KMS-11 (cell line): Measurements from ENCODE around the gene MMADHC.

Experiments
- H2AFZ ChIP-seq: fragments of 200-600 bp; sonication (generic); 2 replicates; pipeline ENCODE4 v1.6.1; 2016; ENCODE audit warnings: antibody characterized with exemption, mixed run types, low read depth
- H3K27ac ChIP-seq: fragments of 200-600 bp; sonication (generic); 2 replicates; pipeline ENCODE4 v1.6.1; 2016; ENCODE audit warnings: mild to moderate bottlenecking, mixed run types
- H3K27me3 ChIP-seq: fragments of 200-600 bp; sonication (generic); 2 replicates; pipeline ENCODE4 v1.6.1; 2017; ENCODE audit warnings: mild to moderate bottlenecking, low read depth, mixed run types, moderate library complexity; ENCODE audit not compliant: insufficient read depth
- H3K36me3 ChIP-seq: fragments of 200-600 bp; sonication (generic); 2 replicates; pipeline ENCODE4 v1.6.1; 2017; ENCODE audit warnings: mild to moderate bottlenecking, mixed run types; ENCODE audit not compliant: insufficient read depth
- H3K4me1 ChIP-seq: fragments of 200-600 bp; sonication (generic); 2 replicates; pipeline ENCODE4 v1.6.1; 2016; ENCODE audit warnings: mild to moderate bottlenecking, low read depth, mixed run types; ENCODE audit not compliant: poor library complexity, severe bottlenecking
- H3K4me2 ChIP-seq: fragments of 200-600 bp; sonication (generic); 2 replicates; pipeline ENCODE4 v1.7.0; 2016; ENCODE audit warnings: mild to moderate bottlenecking, mixed run types
- H3K4me3 ChIP-seq: fragments of 200-600 bp; sonication (generic); IDR thresholded peaks from 2 replicates; pipeline ENCODE4 v1.6.1; 2017; ENCODE audit warnings: low read depth, low read length, mixed read lengths; ENCODE audit not compliant: insufficient read depth
- H3K79me2 ChIP-seq: fragments of 200-600 bp; sonication (generic); 2 replicates; pipeline ENCODE4 v1.6.1; 2016; ENCODE audit warnings: low read depth, mixed run types; ENCODE audit not compliant: insufficient read depth
- H3K9ac ChIP-seq: fragments of 200-600 bp; sonication (generic); 2 replicates; pipeline ENCODE4 v1.6.1; 2016; ENCODE audit warnings: mild to moderate bottlenecking, mixed run types
- H4K20me1 ChIP-seq: fragments of 200-600 bp; sonication (generic); 2 replicates; pipeline ENCODE4 v1.6.1; 2016; ENCODE audit warnings: mild to moderate bottlenecking, mixed run types; ENCODE audit not compliant: insufficient read depth
- TF ChIP-seq, protein P1 (sequence below): fragments of 200-600 bp; sonication (generic); conservative IDR thresholded peaks from 2 replicates; pipeline ENCODE4 v1.6.1; 2017; ENCODE audit warnings: low read depth, mild to moderate bottlenecking, antibody characterized with exemption, low read length, moderate library complexity, mixed read lengths

Gene MMADHC

DNA sequence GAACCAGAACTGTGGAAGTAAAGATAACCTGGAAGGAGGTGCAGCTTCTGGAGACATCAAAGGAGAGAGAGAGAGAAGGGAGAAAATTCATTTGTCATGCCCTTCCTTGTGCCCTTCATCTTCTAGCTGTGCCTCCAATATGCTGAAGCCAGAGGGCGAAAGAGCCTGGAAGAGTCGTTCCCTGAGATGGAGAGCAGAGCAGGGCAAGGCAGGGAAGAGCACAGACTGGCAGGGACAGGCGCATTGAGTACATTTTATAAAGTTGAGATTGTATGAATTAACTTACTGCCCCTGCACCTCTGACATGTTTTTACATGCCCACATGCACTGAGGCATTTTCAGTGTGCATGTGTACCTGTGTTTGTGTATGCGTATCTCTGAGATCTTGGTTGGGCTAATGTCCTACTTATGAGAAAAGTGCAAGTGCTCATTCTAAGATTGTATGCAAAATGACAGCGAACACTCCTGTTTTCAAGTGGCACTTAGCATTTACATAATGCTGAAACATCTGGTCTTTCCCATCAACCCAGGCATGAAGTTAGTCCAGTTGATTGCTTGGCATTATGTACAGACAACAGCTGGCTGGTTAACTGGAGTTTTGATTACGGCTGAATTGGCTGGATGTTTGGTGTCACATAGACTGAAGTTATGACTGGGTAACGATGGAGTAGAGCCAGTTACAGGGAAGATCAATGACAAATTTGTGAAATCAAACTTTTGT is 23.7 kb upstream of the MMADHC start:
- Histone ChIP-seq H3K36me3 (no peaks in the 10 kb centered on the region), H4K20me1 (no peaks in the 10 kb centered on the region), H2AFZ (no peak overlapping the region), H3K27ac (no peak overlapping the region), H3K9ac (no peak overlapping the region), H3K4me1 (no peaks in the 10 kb centered on the region), H3K27me3 (no peaks in the 10 kb centered on the region), H3K79me2 (no peaks in the 10 kb centered on the region), H3K4me3 (no peak overlapping the region), H3K4me2 (no peak overlapping the region)
- TF ChIP-seq, protein P1, sequence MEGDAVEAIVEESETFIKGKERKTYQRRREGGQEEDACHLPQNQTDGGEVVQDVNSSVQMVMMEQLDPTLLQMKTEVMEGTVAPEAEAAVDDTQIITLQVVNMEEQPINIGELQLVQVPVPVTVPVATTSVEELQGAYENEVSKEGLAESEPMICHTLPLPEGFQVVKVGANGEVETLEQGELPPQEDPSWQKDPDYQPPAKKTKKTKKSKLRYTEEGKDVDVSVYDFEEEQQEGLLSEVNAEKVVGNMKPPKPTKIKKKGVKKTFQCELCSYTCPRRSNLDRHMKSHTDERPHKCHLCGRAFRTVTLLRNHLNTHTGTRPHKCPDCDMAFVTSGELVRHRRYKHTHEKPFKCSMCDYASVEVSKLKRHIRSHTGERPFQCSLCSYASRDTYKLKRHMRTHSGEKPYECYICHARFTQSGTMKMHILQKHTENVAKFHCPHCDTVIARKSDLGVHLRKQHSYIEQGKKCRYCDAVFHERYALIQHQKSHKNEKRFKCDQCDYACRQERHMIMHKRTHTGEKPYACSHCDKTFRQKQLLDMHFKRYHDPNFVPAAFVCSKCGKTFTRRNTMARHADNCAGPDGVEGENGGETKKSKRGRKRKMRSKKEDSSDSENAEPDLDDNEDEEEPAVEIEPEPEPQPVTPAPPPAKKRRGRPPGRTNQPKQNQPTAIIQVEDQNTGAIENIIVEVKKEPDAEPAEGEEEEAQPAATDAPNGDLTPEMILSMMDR = no peak

DNA sequence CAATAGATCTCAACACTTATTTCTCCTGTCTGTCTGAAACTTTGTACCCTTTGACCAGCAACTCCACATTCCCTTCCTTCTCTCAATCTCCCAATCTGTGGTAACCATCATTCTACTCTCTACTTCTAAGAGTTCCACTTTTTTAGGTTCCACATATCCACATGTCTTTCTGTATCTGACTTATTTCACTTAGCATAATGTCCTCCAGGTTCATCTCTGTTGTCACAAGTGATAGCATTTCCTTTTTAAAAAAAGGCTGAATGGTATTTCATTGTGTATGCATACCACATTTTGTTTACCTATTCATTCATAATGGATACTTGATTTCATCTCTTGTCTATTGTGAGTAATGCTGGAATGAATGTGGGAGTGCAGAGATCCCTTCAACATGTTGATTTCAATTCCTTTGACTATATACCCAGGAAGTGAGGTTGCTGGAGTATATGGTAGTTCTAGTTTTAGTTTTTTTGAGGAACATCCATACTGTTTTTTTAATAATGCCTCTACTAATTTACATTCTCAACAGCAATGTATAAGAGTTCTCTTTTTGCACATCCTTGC is 18.8 kb upstream of the MMADHC start:
- H2AFZ ChIP-seq = no peak overlapping the region
- H3K4me3 ChIP-seq = no peak overlapping the region
- no peak overlapping the region for H3K27ac ChIP-seq
- H3K9ac ChIP-seq = no peak overlapping the region
- H3K27me3 ChIP-seq = no peaks in the 10 kb centered on the region
- H3K4me1 ChIP-seq = no peaks in the 10 kb centered on the region
- H3K79me2 ChIP-seq = no peaks in the 10 kb centered on the region
- no peak overlapping the region for H3K4me2 ChIP-seq
- TF ChIP-seq, protein P1 = no peak
- no peaks in the 10 kb centered on the region; the same call in 1 of the 2 replicates for H4K20me1 ChIP-seq
- H3K36me3 ChIP-seq = no peaks in the 10 kb centered on the region

DNA sequence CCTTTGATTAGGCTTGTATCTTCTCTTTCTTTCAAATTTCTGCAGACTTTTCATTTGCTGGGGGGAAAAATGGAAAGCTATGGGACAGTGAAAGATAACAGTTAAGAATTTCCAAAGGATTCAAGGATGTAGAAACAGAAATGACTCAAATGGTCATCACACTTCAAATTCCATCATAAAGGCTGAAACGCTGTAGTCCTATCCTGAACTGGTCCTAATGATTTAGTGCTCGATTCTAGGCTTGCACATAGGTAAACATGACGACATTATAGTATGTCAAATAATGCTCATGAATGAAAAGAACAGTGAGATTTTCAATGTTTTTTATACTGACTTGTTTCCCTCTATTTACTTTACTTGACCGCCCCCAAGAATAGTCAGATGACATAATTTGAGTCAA is 15.7 kb upstream of the MMADHC start:
- Histone ChIP-seq H3K4me1 (no peaks in the 10 kb centered on the region), H3K27me3 (no peaks in the 10 kb centered on the region), H2AFZ (no peak overlapping the region), H3K4me3 (no peak overlapping the region), H3K4me2 (no peak overlapping the region), H3K79me2 (no peaks in the 10 kb centered on the region), H3K9ac (no peak overlapping the region), H3K36me3 (no peaks in the 10 kb centered on the region), H3K27ac (no peak overlapping the region), H4K20me1 (no peaks in the 10 kb centered on the region; the same call in 1 of the 2 replicates)
- TF ChIP-seq, protein P1 = no peak

DNA sequence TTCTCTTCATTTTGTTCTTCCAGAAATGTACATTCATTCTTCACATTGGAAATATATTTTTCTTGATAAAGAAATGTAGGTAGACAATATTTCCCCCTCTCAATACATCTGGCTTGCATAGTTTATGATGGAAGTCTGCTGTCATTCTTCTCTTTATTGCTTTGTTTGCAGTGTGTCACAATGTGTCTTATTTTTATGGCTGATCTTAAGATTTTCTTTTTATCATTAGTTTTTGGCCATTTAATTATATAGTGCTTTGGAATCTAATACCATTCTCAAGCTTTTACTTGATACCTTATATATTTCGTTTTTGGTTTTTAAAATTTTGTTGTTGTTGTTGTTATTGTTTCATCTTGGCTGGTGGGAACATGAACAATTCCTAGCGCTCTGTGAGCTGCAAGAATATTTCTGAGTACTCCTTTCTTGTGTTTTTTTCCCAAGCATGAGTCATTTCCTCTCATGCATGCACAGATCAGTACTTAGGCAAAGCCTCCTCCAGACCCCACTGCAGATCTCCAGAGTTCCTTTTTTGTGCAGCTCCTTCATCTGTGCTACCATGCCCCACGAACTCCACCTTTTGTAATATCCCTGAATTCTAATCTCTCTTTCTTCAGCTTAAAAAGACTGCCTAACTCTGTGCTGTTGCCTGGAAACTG is 13.7 kb upstream of the MMADHC start:
- Histone ChIP-seq H3K79me2 (no peaks in the 10 kb centered on the region), H3K27me3 (no peaks in the 10 kb centered on the region), H4K20me1 (no peaks in the 10 kb centered on the region; the same call in 1 of the 2 replicates), H3K4me1 (peaks cover 12% of the 10 kb centered on the region), H3K27ac (no peak overlapping the region), H3K4me2 (no peak overlapping the region), H3K9ac (no peak overlapping the region), H3K4me3 (no peak overlapping the region), H3K36me3 (no peaks in the 10 kb centered on the region), H2AFZ (no peak overlapping the region)
- TF ChIP-seq, protein P1 = no peak
